ENCODE results near the gene TBC1D9B.

The TBC1D9B gene

DNA sequence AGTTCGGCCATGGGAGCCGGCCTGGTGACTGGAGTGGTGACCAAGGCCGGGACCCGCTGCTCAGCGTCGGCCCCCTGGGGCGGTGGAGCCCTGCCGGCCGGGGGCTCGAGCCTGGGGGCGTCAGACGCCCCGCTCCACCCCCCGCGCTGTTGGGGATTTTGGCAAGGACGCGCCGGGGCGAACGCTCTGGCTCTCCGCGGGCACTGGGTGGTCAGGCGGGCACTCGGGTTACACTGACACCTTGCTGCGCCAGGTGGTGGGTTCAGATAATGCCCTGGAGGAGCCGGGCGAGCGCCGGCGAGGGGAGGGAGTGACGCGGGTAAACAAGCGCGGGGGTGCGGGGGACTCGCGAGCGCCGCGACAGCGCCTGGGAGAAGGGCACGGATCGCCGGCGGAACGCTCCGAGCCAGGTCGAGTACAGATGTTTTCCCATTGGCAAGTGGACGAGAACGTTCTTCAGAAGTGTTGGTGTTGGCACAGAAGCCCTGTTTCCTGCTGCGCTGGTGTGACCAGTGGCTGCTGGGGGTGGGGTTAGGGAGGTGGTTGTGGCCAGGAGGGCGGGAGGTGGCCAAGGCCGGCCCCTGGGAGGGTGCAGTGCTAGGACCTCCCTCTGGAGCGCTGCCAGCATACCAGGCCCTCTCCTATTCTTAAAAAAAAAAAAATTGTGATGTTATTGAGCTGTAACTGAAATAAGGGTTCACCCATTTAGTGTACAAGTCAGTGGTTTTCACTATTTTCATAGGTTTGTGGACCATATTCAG is 86.2 kb downstream of the TBC1D9B start:
- H3K4me3 Mint-ChIP-seq = peak overlapping the region; percentile 93
- H3K36me3 Mint-ChIP-seq (ENCODE audit: insufficient read depth) = peaks cover 61% of the 10 kb centered on the region
- DNase-seq (ENCODE audit: low spot score in 2 of 2) (peak; percentile 89), ATAC-seq (replicated peaks; ENCODE audit: extremely low read depth, poor library complexity, severe bottlenecking) (peak; percentile 74)
- no peaks in the 10 kb centered on the region for H3K9me3 Mint-ChIP-seq
- H3K27ac Mint-ChIP-seq (ENCODE audit: low read depth) = peak overlapping the region; percentile 98
- peaks cover 46% of the 10 kb centered on the region for H3K4me1 Mint-ChIP-seq
- H3K27me3 Mint-ChIP-seq = no peaks in the 10 kb centered on the region

- peak; percentile 34 for ATAC-seq (replicated peaks; ENCODE audit: extremely low read depth, poor library complexity, severe bottlenecking)
- Mint-ChIP-seq H3K27me3 (no peaks in the 10 kb centered on the region), H3K27ac (ENCODE audit: low read depth) (peak within 1 kb of the TSS; percentile 98), H3K4me1 (peaks cover 46% of the 10 kb centered on the region), H3K9me3 (no peaks in the 10 kb centered on the region), H3K36me3 (ENCODE audit: insufficient read depth) (peaks cover 53% of the 10 kb centered on the region), H3K4me3 (peak within 1 kb of the TSS; percentile 93)
- DNase-seq (ENCODE audit: low spot score in 2 of 2) = peak; percentile 70 to 79
Measured at GRCh38 chr5:179820483-179821297, 87.0 kb downstream of the TBC1D9B start, which contains the start of gene SQSTM1. Gene SQSTM1 (plus strand): TSS chr5:179820905. CDS start chr5:179820937, 32 bp downstream.

- peak overlapping the region; percentile 93 for H3K27ac Mint-ChIP-seq (ENCODE audit: low read depth)
- H3K9me3 Mint-ChIP-seq = no peaks in the 10 kb centered on the region
- H3K36me3 Mint-ChIP-seq (ENCODE audit: insufficient read depth) = peaks cover 50% of the 10 kb centered on the region
- H3K4me3 Mint-ChIP-seq = peak overlapping the region; percentile 93
- no peak for ATAC-seq (replicated peaks; ENCODE audit: extremely low read depth, poor library complexity, severe bottlenecking)
- no peak for DNase-seq (ENCODE audit: low spot score in 2 of 2)
- H3K4me1 Mint-ChIP-seq = peaks cover 46% of the 10 kb centered on the region
- H3K27me3 Mint-ChIP-seq = no peaks in the 10 kb centered on the region
Measured at GRCh38 chr5:179820127-179820482, 87.6 kb downstream of the TBC1D9B start.

GRCh38 chr5:179819296-179820126 is 88.2 kb downstream of the TBC1D9B start:
- Mint-ChIP-seq H3K4me3 (peak overlapping the region; percentile 93), H3K9me3 (no peaks in the 10 kb centered on the region), H3K36me3 (ENCODE audit: insufficient read depth) (peaks cover 46% of the 10 kb centered on the region), H3K27me3 (no peaks in the 10 kb centered on the region), H3K27ac (ENCODE audit: low read depth) (peak overlapping the region; percentile 93), H3K4me1 (peaks cover 41% of the 10 kb centered on the region)
- ATAC-seq (replicated peaks; ENCODE audit: extremely low read depth, poor library complexity, severe bottlenecking) (no peak), DNase-seq (ENCODE audit: low spot score in 2 of 2) (no peak)

DNA sequence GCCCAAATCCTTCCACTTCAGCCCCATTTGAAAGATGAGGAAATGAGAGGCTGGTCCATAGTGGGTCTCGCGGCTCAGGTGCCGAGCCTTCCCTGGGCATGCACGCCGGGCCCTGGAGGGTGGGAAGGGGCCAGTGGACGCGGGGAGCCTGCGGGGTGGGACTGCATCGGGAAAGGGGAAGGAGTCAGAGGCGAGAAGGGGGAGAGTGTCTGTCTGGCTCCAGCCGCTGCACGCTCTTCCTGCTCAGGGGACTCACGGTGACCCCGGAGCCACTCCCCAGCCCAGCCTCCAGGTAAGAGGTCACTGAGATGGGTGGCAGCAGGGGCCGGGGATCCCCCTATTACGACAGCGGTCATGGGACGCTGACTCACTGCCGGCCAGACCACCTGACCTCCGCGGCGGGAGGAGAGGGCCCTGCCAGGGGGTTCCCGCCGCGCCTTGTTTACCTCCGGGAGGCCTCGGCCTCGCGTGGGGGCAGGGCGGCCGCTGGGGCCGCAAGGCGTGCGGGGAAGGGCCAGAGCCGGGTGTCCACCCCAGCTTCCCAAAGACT is 88.9 kb downstream of the TBC1D9B start:
- DNase-seq (ENCODE audit: low spot score in 2 of 2) = peak; percentile 68 to 81
- no peaks in the 10 kb centered on the region for H3K9me3 Mint-ChIP-seq
- H3K4me1 Mint-ChIP-seq = peaks cover 40% of the 10 kb centered on the region
- peak overlapping the region; percentile 93 for H3K4me3 Mint-ChIP-seq
- peak; percentile 52 for ATAC-seq (replicated peaks; ENCODE audit: extremely low read depth, poor library complexity, severe bottlenecking)
- H3K27ac Mint-ChIP-seq (ENCODE audit: low read depth) = peak overlapping the region; percentile 93
- peaks cover 41% of the 10 kb centered on the region for H3K36me3 Mint-ChIP-seq (ENCODE audit: insufficient read depth)
- no peaks in the 10 kb centered on the region for H3K27me3 Mint-ChIP-seq

DNA sequence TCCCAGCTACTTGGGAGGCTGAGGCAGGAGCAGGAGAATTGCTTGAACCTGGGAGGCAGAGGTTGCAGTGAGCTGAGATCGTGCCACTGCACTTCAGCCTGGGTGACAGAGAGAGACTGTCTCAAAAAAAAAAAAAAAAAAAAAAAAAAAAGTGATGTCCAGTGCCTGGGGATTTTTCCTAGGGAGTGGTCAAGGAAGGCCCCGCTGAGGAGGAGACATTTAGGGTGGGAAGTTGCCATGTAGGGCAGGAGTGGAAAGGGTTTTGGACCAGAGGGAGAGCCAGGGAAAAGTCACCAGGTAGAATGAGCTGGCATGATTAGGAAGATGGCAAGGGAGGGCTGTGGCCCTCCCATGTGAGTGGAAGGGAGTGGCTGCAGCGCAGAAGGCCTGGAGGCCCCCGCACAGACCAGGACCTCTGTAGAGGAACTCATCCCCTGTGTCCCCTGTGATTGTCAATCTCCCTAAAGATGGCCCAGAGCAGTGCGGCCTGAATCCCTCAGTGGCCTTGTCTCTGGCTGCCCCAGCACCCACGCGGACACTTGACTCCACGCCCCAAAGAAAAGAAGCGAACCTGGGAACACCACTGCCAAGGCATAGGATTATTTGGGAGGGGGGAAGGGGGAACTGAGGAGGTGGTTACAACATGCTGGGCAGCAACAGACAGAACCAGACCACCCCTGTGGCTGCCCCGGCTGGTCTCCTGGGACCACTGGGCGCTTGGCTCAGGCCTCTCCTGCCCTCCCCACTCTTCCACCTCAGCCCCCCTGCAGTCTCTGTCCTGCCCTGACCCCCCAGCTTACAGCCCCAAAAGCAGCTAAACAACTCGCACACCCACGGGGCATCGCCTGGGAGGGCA is 89.6 kb downstream of the TBC1D9B start:
- H3K36me3 Mint-ChIP-seq (ENCODE audit: insufficient read depth) = peaks cover 37% of the 10 kb centered on the region
- H3K4me3 Mint-ChIP-seq = peak overlapping the region; percentile 93
- no peak for DNase-seq (ENCODE audit: low spot score in 2 of 2)
- H3K9me3 Mint-ChIP-seq = no peaks in the 10 kb centered on the region
- no peak for ATAC-seq (replicated peaks; ENCODE audit: extremely low read depth, poor library complexity, severe bottlenecking)
- peaks cover 39% of the 10 kb centered on the region for H3K4me1 Mint-ChIP-seq
- no peaks in the 10 kb centered on the region for H3K27me3 Mint-ChIP-seq
- H3K27ac Mint-ChIP-seq (ENCODE audit: low read depth) = peak overlapping the region; percentile 93

DNA sequence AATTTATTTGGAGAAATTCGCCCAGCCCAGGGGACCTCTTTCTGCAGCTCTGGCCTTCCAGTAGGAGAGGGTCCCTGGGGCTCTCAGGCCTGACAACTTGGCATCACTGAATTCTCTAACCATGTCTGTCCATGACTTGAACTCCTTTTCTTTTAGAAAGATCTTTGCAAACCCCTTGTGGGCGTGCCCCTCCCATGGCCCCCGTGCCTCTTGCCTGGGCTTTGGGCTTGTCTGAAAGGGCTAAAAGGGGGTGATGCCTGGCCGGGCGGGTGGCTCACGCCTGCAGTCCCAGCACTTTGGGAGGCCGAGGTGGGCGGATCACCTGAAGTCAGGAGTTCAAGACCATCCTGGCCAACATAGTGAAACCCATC is 90.2 kb downstream of the TBC1D9B start:
- Mint-ChIP-seq H3K4me3 (no peak overlapping the region), H3K9me3 (no peaks in the 10 kb centered on the region), H3K27ac (ENCODE audit: low read depth) (peak overlapping the region; percentile 93), H3K4me1 (peaks cover 34% of the 10 kb centered on the region), H3K27me3 (no peaks in the 10 kb centered on the region), H3K36me3 (ENCODE audit: insufficient read depth) (peaks cover 32% of the 10 kb centered on the region)
- DNase-seq (ENCODE audit: low spot score in 2 of 2) (no peak), ATAC-seq (replicated peaks; ENCODE audit: extremely low read depth, poor library complexity, severe bottlenecking) (no peak)

DNA sequence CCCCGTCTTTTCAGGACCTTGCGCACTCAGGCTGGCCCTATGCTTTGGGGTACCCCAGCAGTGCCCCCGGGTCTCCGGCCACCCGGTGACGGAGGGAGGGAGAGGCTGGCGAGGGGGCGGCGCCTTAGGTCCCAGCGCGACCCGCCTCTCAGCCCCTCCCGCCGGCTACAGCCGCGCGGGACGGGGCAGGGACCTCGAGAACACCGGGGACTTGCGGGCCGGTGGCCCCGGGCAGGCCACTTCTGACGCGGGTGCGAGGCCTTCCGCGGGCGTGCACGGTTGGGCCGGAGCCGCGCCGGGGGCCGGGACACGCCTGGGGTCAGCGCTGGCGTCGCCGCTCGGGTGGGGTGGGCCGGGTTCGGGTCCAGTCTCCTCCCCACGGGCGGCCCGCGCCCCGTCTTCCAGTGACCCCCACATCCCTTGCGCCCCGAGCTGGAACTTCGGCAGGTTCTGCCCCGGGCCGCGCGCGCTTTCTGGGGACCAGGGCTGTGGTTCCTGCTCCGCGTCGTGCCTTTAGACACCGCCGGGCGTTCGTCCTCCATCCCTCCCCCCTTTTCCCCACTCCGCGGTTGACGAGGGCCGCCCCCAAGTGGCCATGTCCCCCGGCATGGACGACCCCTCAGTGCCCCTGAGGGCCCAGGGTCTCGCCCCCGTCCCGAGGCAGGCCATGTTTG is 90.8 kb downstream of the TBC1D9B start:
- Mint-ChIP-seq H3K4me3 (no peak overlapping the region), H3K27ac (ENCODE audit: low read depth) (peak overlapping the region; percentile 93), H3K9me3 (no peaks in the 10 kb centered on the region), H3K36me3 (ENCODE audit: insufficient read depth) (peaks cover 28% of the 10 kb centered on the region), H3K4me1 (peaks cover 28% of the 10 kb centered on the region), H3K27me3 (no peaks in the 10 kb centered on the region)
- ATAC-seq (replicated peaks; ENCODE audit: extremely low read depth, poor library complexity, severe bottlenecking) (no peak), DNase-seq (ENCODE audit: low spot score in 2 of 2) (no peak)

DNA sequence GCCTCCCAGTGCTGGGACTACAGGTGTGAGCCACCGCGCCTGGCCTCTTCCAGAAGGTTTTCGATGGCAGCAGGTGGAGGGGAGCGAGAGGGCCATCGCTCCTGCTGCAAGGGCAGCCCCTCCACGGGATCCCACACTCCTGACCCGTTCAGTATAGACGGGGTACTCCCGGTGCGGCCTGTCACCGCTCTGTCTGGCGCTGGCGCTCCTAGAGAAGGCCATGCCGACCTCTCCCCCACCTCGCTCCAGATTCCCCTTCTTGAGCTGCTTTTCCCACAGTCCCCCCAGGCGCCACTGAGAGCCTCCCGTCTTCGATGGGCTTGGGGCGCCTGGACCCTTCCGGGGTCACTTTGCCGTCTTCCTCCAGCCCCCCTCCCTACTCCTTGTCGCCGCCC is 91.3 kb downstream of the TBC1D9B start:
- ATAC-seq (replicated peaks; ENCODE audit: extremely low read depth, poor library complexity, severe bottlenecking) = no peak
- H3K4me3 Mint-ChIP-seq = no peak overlapping the region
- H3K36me3 Mint-ChIP-seq (ENCODE audit: insufficient read depth) = peaks cover 23% of the 10 kb centered on the region
- peaks cover 23% of the 10 kb centered on the region for H3K4me1 Mint-ChIP-seq
- H3K27me3 Mint-ChIP-seq = no peaks in the 10 kb centered on the region
- no peaks in the 10 kb centered on the region for H3K9me3 Mint-ChIP-seq
- no peak overlapping the region for H3K27ac Mint-ChIP-seq (ENCODE audit: low read depth)
- DNase-seq (ENCODE audit: low spot score in 2 of 2) = no peak

GRCh38 chr5:179815491-179816249 is 92.0 kb downstream of the TBC1D9B start:
- Mint-ChIP-seq H3K4me3 (peak overlapping the region; percentile 33), H3K27ac (ENCODE audit: low read depth) (peak overlapping the region; percentile 16), H3K36me3 (ENCODE audit: insufficient read depth) (peaks cover 18% of the 10 kb centered on the region), H3K27me3 (no peaks in the 10 kb centered on the region), H3K4me1 (peaks cover 22% of the 10 kb centered on the region), H3K9me3 (no peaks in the 10 kb centered on the region)
- DNase-seq (ENCODE audit: low spot score in 2 of 2) (no peak), ATAC-seq (replicated peaks; ENCODE audit: extremely low read depth, poor library complexity, severe bottlenecking) (no peak)

DNA sequence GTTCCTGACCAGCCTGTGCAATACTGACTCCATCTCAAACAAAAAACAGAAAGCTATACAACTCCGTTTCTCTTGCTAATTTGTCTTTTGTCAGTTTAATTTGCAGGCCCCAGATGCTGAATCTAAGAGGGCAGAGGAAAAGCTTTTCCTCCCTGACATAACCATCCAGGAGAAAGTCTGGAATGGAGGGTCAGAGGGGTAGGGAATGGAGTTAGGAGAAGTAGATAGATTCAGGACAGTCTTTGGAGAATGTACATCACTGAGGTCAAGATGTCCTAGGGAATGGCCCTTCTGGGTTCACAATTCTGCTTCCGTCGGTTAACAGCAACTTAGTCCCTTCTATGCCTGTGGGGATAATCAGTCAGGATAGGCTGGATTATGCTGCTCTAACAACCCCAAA is 93.6 kb downstream of the TBC1D9B start:
- DNase-seq (ENCODE audit: low spot score in 2 of 2) (no peak), ATAC-seq (replicated peaks; ENCODE audit: extremely low read depth, poor library complexity, severe bottlenecking) (no peak)
- H3K9me3 Mint-ChIP-seq = no peaks in the 10 kb centered on the region
- no peaks in the 10 kb centered on the region for H3K27me3 Mint-ChIP-seq
- peaks cover 12% of the 10 kb centered on the region for H3K4me1 Mint-ChIP-seq
- peaks cover 7% of the 10 kb centered on the region for H3K36me3 Mint-ChIP-seq (ENCODE audit: insufficient read depth)
- H3K27ac Mint-ChIP-seq (ENCODE audit: low read depth) = no peak overlapping the region
- no peak overlapping the region for H3K4me3 Mint-ChIP-seq
